Nephron progenitor cell (in vitro differentiated cells): ENCODE data around the gene MARCOL.

Experiments used
- DNase-seq: peaks from one replicate; pipeline ENCODE4 v3.0.0; 2021
- H3K27ac Mint-ChIP-seq: 2 replicates; pipeline ENCODE4 v1.8.0; 2021; ENCODE audit warnings: mild to moderate bottlenecking, moderate library complexity, mixed read lengths
- H3K27me3 Mint-ChIP-seq: 2 replicates; pipeline ENCODE4 v1.8.0; 2021; ENCODE audit warnings: mild to moderate bottlenecking, low read depth, mixed read lengths; ENCODE audit not compliant: poor library complexity
- H3K36me3 Mint-ChIP-seq: 2 replicates; pipeline ENCODE4 v1.8.0; 2021; ENCODE audit warnings: low read depth, mixed read lengths
- H3K4me1 Mint-ChIP-seq: 2 replicates; pipeline ENCODE4 v1.8.0; 2021; ENCODE audit warnings: mixed read lengths
- H3K4me3 Mint-ChIP-seq: 2 replicates; pipeline ENCODE4 v1.8.0; 2021; ENCODE audit warnings: mild to moderate bottlenecking, moderate library complexity, mixed read lengths
- H3K9me3 Mint-ChIP-seq: 2 replicates; pipeline ENCODE4 v1.8.0; 2021; ENCODE audit warnings: mild to moderate bottlenecking, moderate library complexity, mixed read lengths
- TF ChIP-seq, protein P1 (sequence below): fragments of 200-600 bp; sonication (generic); IDR thresholded peaks from 2 replicates; pipeline ENCODE4 v1.5.0; 2021; ENCODE audit warnings: antibody characterized with exemption

Gene MARCOL

GRCh38 chr5:148205044-148205806, 33.1 kb upstream of the MARCOL start:
- Mint-ChIP-seq H3K27ac (no peak overlapping the region), H3K4me1 (no peaks in the 10 kb centered on the region), H3K27me3 (no peaks in the 10 kb centered on the region), H3K4me3 (no peak overlapping the region), H3K36me3 (no peaks in the 10 kb centered on the region), H3K9me3 (no peaks in the 10 kb centered on the region)
- TF ChIP-seq, protein P1, sequence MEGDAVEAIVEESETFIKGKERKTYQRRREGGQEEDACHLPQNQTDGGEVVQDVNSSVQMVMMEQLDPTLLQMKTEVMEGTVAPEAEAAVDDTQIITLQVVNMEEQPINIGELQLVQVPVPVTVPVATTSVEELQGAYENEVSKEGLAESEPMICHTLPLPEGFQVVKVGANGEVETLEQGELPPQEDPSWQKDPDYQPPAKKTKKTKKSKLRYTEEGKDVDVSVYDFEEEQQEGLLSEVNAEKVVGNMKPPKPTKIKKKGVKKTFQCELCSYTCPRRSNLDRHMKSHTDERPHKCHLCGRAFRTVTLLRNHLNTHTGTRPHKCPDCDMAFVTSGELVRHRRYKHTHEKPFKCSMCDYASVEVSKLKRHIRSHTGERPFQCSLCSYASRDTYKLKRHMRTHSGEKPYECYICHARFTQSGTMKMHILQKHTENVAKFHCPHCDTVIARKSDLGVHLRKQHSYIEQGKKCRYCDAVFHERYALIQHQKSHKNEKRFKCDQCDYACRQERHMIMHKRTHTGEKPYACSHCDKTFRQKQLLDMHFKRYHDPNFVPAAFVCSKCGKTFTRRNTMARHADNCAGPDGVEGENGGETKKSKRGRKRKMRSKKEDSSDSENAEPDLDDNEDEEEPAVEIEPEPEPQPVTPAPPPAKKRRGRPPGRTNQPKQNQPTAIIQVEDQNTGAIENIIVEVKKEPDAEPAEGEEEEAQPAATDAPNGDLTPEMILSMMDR = no peak
- DNase-seq = no peak

DNA sequence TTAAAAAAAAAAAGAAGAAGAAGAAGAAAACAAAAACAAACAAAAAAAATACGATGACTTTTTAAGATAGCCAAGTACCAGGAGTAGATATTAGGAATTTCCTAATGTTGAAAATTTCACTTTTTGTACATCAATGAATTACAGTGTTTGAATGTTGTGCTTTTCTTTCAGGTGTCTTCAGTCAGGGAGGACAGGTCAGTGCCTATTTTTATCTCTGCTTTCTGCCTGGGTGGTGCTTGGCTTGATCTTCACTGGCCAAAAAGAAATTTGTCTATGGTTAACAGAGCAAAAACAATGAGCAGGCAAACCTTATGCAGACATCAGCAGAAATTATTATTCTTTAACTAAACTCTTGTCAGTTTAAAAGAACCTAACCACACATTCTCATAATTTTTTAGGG, 32.5 kb upstream of the MARCOL start:
- H3K36me3 Mint-ChIP-seq = no peaks in the 10 kb centered on the region
- no peak overlapping the region for H3K27ac Mint-ChIP-seq
- TF ChIP-seq, protein P1 = no peak
- H3K4me1 Mint-ChIP-seq = no peaks in the 10 kb centered on the region
- no peaks in the 10 kb centered on the region for H3K27me3 Mint-ChIP-seq
- no peak overlapping the region for H3K4me3 Mint-ChIP-seq
- no peaks in the 10 kb centered on the region for H3K9me3 Mint-ChIP-seq
- DNase-seq = no peak

DNA sequence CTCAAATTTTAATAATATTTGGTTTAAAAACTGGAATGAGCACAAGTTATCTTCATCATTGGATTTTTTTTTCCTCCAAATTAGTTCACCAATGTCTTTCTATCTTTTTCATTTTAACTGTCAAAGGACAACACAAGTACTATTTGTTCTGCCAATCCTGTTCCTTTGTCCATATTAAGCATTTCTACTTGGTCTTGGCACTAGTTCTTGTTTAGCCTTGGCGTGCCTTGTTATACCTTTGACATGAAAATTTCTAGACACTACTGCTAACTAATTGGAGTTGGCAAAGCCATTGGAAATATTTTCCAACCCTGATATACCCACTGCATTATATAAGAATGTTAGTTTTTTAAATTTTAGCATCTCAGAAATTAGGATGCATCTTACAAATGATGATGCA, 31.7 kb upstream of the MARCOL start:
- H3K27ac Mint-ChIP-seq = no peak overlapping the region
- no peak overlapping the region for H3K4me3 Mint-ChIP-seq
- no peaks in the 10 kb centered on the region for H3K36me3 Mint-ChIP-seq
- no peaks in the 10 kb centered on the region for H3K27me3 Mint-ChIP-seq
- no peaks in the 10 kb centered on the region for H3K9me3 Mint-ChIP-seq
- DNase-seq = no peak
- TF ChIP-seq, protein P1 = no peak
- H3K4me1 Mint-ChIP-seq = no peaks in the 10 kb centered on the region

- H3K9me3 Mint-ChIP-seq = no peaks in the 10 kb centered on the region
These were observed 30.1 kb upstream of the MARCOL start for GRCh38 chr5:148208226-148208625.

GRCh38 chr5:148209151-148209770, 29.1 kb upstream of the MARCOL start:
- no peak overlapping the region for H3K27ac Mint-ChIP-seq
- no peak overlapping the region for H3K4me3 Mint-ChIP-seq
- DNase-seq = no peak
- no peaks in the 10 kb centered on the region for H3K36me3 Mint-ChIP-seq
- no peaks in the 10 kb centered on the region for H3K4me1 Mint-ChIP-seq
- H3K9me3 Mint-ChIP-seq = no peaks in the 10 kb centered on the region
- H3K27me3 Mint-ChIP-seq = peaks cover 3% of the 10 kb centered on the region
- TF ChIP-seq, protein P1 = no peak

More at GRCh38 chr5:148208226-148208625, 30.1 kb upstream of the MARCOL start:
- Mint-ChIP-seq H3K27ac (no peak overlapping the region), H3K4me1 (no peaks in the 10 kb centered on the region), H3K27me3 (peaks cover 1% of the 10 kb centered on the region), H3K36me3 (no peaks in the 10 kb centered on the region), H3K4me3 (no peak overlapping the region)
- TF ChIP-seq, protein P1 = no peak
- no peak for DNase-seq
